NCI-H128 (cell line): Measurements from ENCODE around the gene CNDP1.

Experiments
- DNase-seq: peaks from one replicate; lab custom pipeline; 2025; ENCODE audit not compliant: unreplicated experiment; lab: John Stamatoyannopoulos, UW

Gene CNDP1

GRCh38 chr18:74577019-74577418, 42.7 kb downstream of the CNDP1 start:
- no peak for DNase-seq

DNA sequence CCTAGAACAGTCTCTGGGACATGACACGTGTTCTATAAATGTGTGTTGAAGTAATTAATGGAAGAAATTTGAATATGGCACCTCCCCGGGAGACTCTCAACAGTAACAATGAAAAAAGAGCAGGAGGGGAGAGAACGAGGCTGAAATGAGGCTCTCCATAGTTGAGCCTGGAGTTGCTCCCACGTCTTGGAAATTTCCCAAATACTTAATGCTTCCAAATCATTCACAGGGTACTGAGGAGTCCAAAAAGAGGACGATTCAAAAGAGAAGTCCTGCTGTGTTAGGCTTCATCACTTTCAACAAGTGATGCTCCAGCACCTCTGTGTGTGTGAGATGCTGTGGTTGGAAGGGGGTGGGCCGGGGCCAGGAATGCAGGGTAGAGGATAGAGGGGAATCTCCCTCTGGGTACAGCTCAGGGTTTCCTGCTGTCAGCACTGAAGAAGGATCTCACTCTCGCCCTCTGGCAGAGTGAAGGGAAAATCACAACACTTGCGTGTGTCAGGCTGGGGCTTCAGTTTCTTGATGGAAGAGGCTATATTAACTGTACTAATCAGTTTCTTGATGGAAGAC, 45.3 kb downstream of the CNDP1 start:
- peak; percentile 25 for DNase-seq

DNA sequence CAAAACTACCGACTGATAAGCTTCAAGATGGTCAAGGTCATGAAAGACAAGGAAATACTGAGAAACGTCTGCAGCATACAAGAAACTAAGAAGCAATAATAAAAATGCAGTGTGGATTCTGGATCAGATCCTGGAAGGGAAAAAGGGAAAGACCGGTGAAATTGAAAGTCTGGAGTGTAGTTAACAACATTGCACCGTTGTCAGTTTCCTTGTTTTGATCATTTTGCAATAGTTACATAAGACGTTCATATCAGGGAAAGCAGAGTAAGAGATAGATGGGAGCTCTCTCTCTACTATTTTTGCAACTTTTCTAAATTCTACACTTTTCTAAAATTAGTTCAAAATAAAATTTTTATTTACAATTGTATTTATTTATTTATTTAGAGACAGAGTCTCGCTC, 48.3 kb downstream of the CNDP1 start:
- no peak for DNase-seq

DNA sequence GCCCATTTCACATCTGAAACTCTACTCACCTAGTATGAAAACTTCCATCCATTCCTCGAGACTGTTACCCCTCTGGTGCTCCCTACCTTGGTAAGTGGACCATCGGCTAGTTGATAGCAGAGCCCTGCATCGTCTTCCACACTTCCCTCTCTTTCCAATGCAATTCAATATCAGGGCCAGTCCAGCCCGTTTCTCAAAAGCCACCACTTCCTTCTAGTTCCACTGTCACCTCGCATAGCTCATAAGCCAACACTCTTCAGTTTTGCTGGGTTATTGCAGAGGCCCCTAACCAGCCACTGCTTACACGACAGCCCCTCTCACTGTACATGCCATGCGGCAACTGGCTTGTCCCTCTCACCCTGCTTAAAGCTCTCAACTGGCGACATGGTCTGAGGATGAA, 53.1 kb downstream of the CNDP1 start:
- DNase-seq = no peak

DNA sequence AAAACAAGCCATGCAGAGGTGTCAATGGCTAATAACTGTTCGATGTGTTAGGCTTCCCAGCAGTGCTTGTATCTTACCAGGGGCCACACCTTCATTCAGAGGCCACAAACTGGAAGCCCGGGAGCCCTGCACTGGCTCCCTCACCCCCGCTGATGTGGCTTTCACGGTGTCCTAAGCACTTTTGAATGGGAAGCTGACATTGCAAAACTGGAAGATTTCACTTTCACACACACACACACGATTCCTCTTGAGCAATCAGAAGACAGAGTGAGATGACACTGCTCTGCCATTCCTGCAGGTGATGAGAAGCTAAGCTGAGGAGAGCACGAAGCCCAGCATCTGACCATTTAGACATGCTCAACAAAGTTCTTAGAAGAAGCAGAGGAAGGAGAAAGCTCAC, 54.7 kb downstream of the CNDP1 start:
- DNase-seq = no peak

GRCh38 chr18:74589811-74590210, 55.5 kb downstream of the CNDP1 start:
- DNase-seq = no peak

GRCh38 chr18:74590671-74591070, 56.4 kb downstream of the CNDP1 start:
- no peak for DNase-seq

GRCh38 chr18:74595431-74595830, 61.1 kb downstream of the CNDP1 start:
- no peak for DNase-seq

- DNase-seq = peak; percentile 91
Observed at GRCh38 chr18:74597034-74597661, 62.8 kb downstream of the CNDP1 start.

DNA sequence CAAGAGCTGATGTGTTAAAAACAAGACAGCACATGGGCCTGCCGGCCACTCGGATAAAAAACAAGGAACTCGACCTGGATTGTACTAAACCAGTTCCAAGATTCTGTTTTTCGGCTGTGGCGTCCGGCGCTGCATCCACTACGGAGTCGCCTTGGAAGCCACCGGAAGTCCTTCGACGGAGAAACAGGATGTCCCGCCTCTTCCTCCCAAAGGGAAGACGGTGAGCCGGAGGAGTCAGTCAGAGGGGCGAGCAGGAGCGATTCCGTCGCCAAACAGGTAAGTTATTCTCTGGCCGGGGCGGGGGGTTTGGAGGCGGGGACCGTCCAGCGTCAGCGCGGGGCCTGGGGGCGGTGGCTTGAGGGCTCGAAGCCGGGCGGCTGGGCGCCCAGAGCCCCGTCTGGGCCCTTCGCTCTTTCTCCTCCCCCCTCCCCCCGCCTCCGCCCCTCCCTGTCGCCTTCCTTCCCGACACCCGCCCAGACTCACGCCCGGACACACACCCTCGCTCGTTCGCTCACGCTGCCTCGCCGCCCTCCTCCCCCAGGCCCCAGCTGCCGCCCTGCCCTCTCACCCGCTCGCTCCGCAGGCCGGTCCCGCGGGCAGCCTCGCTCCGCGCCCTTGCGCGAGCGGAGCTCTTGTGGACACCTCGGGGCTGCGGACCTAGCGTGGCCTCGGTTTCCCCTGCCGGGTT, 63.5 kb downstream of the CNDP1 start, which contains the start of gene ZNF407:
Gene ZNF407 (plus strand): TSS at position 209 of the 688 bp plus-strand sequence. CDS start 33,150 bp downstream, outside the sequence.
- DNase-seq = peak; percentile 91

GRCh38 chr18:74598350-74599001, 64.2 kb downstream of the CNDP1 start:
- DNase-seq = peak; percentile 27

DNA sequence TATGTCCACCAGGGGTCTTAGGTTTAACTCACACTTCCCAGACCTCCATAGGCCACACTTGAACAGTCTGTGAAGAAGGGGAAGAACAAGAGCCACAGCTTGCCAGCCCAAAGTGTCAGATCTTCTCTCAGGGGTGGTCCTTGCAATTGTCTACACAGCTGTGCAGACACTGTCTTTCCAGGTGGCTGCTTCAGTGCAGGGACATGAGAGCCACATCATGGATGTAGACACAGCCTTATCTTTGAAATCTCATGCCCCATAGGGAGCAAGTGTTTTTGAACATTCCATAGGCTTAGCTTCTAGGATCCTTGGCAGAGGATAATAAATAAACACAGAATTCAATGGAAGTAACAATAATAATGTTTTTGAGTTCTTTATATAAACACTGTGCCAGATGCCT, 70.1 kb downstream of the CNDP1 start:
- DNase-seq = no peak

DNA sequence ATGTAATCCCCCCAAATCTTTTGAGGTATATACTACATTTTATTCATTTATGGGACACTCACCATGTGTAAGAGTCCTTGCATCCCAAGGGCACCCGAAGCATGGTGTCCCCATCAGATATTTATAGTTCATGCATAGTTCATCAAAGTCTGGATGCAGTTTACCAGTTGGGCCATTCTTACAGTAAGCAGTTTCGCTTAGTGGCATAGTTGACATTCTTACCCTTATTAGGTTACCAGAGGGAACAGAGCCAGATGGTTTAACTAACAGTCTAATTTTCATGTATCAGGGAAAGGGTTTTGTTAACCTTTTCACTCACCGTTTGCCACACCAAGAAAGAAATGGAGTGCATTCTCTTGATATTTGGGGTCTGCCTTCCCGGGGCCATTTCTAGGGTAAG, 70.5 kb downstream of the CNDP1 start:
- no peak for DNase-seq

GRCh38 chr18:74608681-74609080, 74.4 kb downstream of the CNDP1 start:
- no peak for DNase-seq

DNA sequence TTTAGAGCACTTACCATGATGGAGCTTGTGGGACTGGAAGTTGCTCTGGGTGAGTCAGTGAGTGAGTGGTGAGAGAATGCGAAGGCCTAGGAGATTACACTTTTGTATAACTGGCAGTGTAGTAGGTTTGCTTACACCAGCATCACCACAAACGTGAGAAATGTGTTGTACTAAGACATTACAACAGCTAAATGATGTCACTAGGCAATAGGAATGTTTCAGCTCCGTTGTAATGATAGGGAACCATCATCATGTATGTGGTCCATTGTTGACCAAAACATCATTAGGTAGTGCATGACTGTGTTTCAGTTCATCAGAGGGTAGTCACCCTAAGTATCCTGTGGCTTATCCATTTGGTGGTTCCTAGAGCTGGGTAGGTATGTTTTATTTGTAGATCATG, 75.2 kb downstream of the CNDP1 start:
- DNase-seq = no peak

DNA sequence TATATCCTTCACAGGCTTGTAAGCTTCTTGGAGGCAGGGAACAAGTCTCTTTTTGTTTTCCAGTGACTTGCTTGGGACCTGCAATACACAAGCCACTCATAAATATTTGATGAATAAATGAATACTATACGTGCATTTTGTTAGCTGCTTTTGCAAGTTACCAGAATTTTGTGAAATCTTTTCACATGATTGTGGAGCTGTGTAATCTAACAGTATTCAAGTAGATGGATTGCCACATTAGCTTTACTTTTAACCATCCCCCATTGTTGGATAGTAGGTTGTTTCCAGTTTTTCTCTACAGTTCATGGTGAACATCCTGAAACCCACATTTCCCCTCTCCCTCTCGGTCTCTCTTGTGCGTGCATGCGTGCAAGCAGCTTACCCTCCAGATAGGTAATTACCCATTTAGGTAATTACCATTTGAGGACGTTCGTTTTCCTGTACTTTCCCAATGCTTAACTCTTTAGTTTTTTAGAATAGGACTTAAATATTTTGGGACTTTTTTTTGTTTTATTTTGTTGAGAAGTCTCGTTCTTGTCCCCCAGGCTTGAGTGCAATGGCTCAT, 75.8 kb downstream of the CNDP1 start:
- DNase-seq = no peak

GRCh38 chr18:74610860-74611259, 76.6 kb downstream of the CNDP1 start:
- no peak for DNase-seq

GRCh38 chr18:74611765-74612164, 77.5 kb downstream of the CNDP1 start:
- DNase-seq = no peak

DNA sequence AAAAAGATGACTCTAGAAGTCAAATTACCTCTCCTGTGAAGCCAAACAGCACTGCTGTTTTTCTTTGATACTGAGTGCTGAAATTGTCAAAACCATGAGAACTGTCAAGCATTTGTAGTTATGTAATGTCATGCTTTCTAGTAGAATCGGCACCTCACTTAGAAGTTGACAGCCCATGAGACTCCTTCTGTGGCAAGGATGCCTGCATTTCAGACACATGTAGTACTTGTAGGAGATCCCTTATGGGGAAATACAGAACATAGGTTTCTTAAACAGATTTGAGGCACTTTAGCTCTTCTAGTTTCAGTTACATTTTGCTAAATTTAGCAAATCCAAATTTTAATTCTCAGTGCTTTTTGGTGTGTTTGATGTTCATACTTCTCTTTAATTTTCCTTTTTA, 79.1 kb downstream of the CNDP1 start:
- no peak for DNase-seq

- DNase-seq = no peak
Observed at GRCh38 chr18:74616494-74616893, 82.2 kb downstream of the CNDP1 start.

- no peak for DNase-seq
Observed at GRCh38 chr18:74617486-74617885, 83.2 kb downstream of the CNDP1 start.

- no peak for DNase-seq
Observed at GRCh38 chr18:74622072-74622471, 87.8 kb downstream of the CNDP1 start.
